GM12878 (cell line): ENCODE measurements around the gene OR5K1. TPM values are rescaled to one million over a fixed set of nuclear protein-coding genes. Genes with fewer than 3 reads are reported as not detected.

ENCODE experiments used
- BHLHE40 ChIP-seq, 2 experiments: fragments of 450-650 bp in 1 of 2; IDR thresholded peaks; 2 replicates each; pipeline ENCODE4 v1.6.1; 2011 to 2017; ENCODE audit warnings: low read depth in 2 of 2, borderline replicate concordance in 1 of 2, improper control_type of control experiment in 1 of 2, low read length in 1 of 2, mild to moderate bottlenecking in 1 of 2
- EP300 ChIP-seq, 2 experiments: fragments of 150-350 bp in 1 of 2; IDR thresholded peaks; 2 replicates each; pipeline ENCODE4 v1.6.1; 2011 to 2012; ENCODE audit warnings: low read depth in 2 of 2, low read length in 2 of 2, borderline replicate concordance in 1 of 2, improper control_type of control experiment in 1 of 2, inconsistent platforms in 1 of 2; ENCODE audit not compliant: control insufficient read depth in 1 of 2
- IKZF2 ChIP-seq, 2 experiments: fragments of 450-650 bp; IDR thresholded peaks; 2 replicates each; pipeline ENCODE4 v1.6.1; 2017; ENCODE audit warnings: mild to moderate bottlenecking in 2 of 2, moderate library complexity in 2 of 2
- NFXL1 ChIP-seq: fragments of 450-650 bp; IDR thresholded peaks from 2 replicates; pipeline ENCODE4 v1.6.1; 2017; ENCODE audit warnings: antibody characterized with exemption, mild to moderate bottlenecking, borderline replicate concordance
- PAX8 ChIP-seq: fragments of 450-650 bp; IDR thresholded peaks from 2 replicates; pipeline ENCODE4 v1.6.1; 2017; ENCODE audit warnings: mild to moderate bottlenecking, moderate library complexity
- PML ChIP-seq: IDR thresholded peaks from 2 replicates; pipeline ENCODE4 v1.6.1; 2012; ENCODE audit warnings: low read length, inconsistent platforms
- TCF12 ChIP-seq: IDR thresholded peaks from 2 replicates; pipeline ENCODE4 v1.6.1; 2011; ENCODE audit warnings: low read depth, mild to moderate bottlenecking, low read length
- ZNF217 ChIP-seq: fragments of 450-650 bp; IDR thresholded peaks from 2 replicates; pipeline ENCODE4 v1.6.1; 2017; ENCODE audit warnings: antibody characterized with exemption, mild to moderate bottlenecking
- polyA plus RNA-seq, 11 experiments: library from polyadenylated mRNA; depleted of rRNA in 4 of 11; unstranded in 6 of 11; stranded (reverse) in 5 of 11; fragments of >200 nt; fragmentation: Nextera tagmentation in 4 of 11; fragmentation: Illumina TruSeq in 1 of 11; extraction: Ambion mirVana in 4 of 11; extraction: Trizol in 1 of 11; gene quantifications; 1 replicate in 1 of 11; 2 replicates in 10 of 11; pipeline versions ENCODE4 v1.2.1 to v1.2.3, GENCODE V29; 2011 to 2016; ENCODE audit warnings: inconsistent platforms in 2 of 11, missing spikeins in 2 of 11, low read depth in 1 of 11
- total RNA-seq, 4 experiments: library from RNA; depleted of rRNA in 3 of 4; stranded (reverse); fragments of >200 nt in 3 of 4; fragmentation: Illumina TruSeq in 1 of 4; extraction: Trizol in 1 of 4; gene quantifications; 2 replicates each; pipeline versions ENCODE4 v1.2.1 to v1.2.3, GENCODE V29; 2013 to 2021
- TF ChIP-seq, protein P1 (sequence below): IDR thresholded peaks from 2 replicates; pipeline ENCODE4 v1.6.1; 2012; ENCODE audit warnings: improper control_type of control experiment, low read depth, low read length; ENCODE audit not compliant: insufficient replicate concordance

OR5K1 gene
- total and polyA plus RNA-seq, 10 of the 15 experiments (the other 5 are each of a cell fraction or from before 2014, with no cell fraction given), result 0.50 TPM; not detected in 9

DNA sequence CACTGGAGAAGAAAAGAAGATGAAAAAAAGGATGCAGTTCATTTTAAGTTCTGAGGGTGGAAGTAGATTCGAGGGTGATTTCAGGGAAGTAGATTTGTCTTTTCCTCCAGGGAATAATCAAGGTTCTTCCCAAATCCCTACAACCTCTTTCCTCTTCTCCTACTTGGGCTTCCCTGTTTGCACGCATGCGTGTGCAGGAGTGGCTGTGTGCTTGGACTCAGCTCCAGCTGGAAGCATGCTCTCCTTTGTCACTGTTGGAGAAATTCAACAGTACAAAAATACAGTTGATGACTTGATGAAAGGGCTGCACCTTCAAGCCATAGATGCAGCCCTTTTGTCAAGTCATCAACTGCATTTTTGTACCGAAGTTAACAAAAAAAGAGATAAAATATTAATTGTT is 38.3 kb downstream of the OR5K1 start (continued):
- TF ChIP-seq, protein P1, sequence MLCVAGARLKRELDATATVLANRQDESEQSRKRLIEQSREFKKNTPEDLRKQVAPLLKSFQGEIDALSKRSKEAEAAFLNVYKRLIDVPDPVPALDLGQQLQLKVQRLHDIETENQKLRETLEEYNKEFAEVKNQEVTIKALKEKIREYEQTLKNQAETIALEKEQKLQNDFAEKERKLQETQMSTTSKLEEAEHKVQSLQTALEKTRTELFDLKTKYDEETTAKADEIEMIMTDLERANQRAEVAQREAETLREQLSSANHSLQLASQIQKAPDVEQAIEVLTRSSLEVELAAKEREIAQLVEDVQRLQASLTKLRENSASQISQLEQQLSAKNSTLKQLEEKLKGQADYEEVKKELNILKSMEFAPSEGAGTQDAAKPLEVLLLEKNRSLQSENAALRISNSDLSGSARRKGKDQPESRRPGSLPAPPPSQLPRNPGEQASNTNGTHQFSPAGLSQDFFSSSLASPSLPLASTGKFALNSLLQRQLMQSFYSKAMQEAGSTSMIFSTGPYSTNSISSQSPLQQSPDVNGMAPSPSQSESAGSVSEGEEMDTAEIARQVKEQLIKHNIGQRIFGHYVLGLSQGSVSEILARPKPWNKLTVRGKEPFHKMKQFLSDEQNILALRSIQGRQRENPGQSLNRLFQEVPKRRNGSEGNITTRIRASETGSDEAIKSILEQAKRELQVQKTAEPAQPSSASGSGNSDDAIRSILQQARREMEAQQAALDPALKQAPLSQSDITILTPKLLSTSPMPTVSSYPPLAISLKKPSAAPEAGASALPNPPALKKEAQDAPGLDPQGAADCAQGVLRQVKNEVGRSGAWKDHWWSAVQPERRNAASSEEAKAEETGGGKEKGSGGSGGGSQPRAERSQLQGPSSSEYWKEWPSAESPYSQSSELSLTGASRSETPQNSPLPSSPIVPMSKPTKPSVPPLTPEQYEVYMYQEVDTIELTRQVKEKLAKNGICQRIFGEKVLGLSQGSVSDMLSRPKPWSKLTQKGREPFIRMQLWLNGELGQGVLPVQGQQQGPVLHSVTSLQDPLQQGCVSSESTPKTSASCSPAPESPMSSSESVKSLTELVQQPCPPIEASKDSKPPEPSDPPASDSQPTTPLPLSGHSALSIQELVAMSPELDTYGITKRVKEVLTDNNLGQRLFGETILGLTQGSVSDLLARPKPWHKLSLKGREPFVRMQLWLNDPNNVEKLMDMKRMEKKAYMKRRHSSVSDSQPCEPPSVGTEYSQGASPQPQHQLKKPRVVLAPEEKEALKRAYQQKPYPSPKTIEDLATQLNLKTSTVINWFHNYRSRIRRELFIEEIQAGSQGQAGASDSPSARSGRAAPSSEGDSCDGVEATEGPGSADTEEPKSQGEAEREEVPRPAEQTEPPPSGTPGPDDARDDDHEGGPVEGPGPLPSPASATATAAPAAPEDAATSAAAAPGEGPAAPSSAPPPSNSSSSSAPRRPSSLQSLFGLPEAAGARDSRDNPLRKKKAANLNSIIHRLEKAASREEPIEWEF, result no peak
- TF ChIP-seq TCF12 (no peak), EP300 (IDR thresholded peaks at IDR 0.05; ENCODE audit: borderline replicate concordance in 1 of 2, control insufficient read depth in 1 of 2, low read depth in 2 of 2, low read length in 2 of 2) (no peak), BHLHE40 (IDR thresholded peaks at IDR 0.05; ENCODE audit: borderline replicate concordance in 1 of 2, low read depth in 2 of 2, low read length in 1 of 2) (no peak), PML (no peak), PAX8 (no peak), IKZF2 (IDR thresholded peaks at IDR 0.05) (no peak), ZNF217 (no peak), NFXL1 (no peak)
